KMS-11 (cell line): ENCODE measurements around the gene SCARF2.

Experiments
- H2AFZ ChIP-seq: fragments of 200-600 bp; sonication (generic); 2 replicates; pipeline ENCODE4 v1.6.1; 2016; ENCODE audit warnings: antibody characterized with exemption, mixed run types, low read depth
- H3K27ac ChIP-seq: fragments of 200-600 bp; sonication (generic); 2 replicates; pipeline ENCODE4 v1.6.1; 2016; ENCODE audit warnings: mild to moderate bottlenecking, mixed run types
- H3K27me3 ChIP-seq: fragments of 200-600 bp; sonication (generic); 2 replicates; pipeline ENCODE4 v1.6.1; 2017; ENCODE audit warnings: mild to moderate bottlenecking, low read depth, mixed run types, moderate library complexity; ENCODE audit not compliant: insufficient read depth
- H3K36me3 ChIP-seq: fragments of 200-600 bp; sonication (generic); 2 replicates; pipeline ENCODE4 v1.6.1; 2017; ENCODE audit warnings: mild to moderate bottlenecking, mixed run types; ENCODE audit not compliant: insufficient read depth
- H3K4me1 ChIP-seq: fragments of 200-600 bp; sonication (generic); 2 replicates; pipeline ENCODE4 v1.6.1; 2016; ENCODE audit warnings: mild to moderate bottlenecking, low read depth, mixed run types; ENCODE audit not compliant: poor library complexity, severe bottlenecking
- H3K4me2 ChIP-seq: fragments of 200-600 bp; sonication (generic); 2 replicates; pipeline ENCODE4 v1.7.0; 2016; ENCODE audit warnings: mild to moderate bottlenecking, mixed run types
- H3K4me3 ChIP-seq: fragments of 200-600 bp; sonication (generic); IDR thresholded peaks from 2 replicates; pipeline ENCODE4 v1.6.1; 2017; ENCODE audit warnings: low read depth, low read length, mixed read lengths; ENCODE audit not compliant: insufficient read depth
- H3K79me2 ChIP-seq: fragments of 200-600 bp; sonication (generic); 2 replicates; pipeline ENCODE4 v1.6.1; 2016; ENCODE audit warnings: low read depth, mixed run types; ENCODE audit not compliant: insufficient read depth
- H3K9ac ChIP-seq: fragments of 200-600 bp; sonication (generic); 2 replicates; pipeline ENCODE4 v1.6.1; 2016; ENCODE audit warnings: mild to moderate bottlenecking, mixed run types
- H4K20me1 ChIP-seq: fragments of 200-600 bp; sonication (generic); 2 replicates; pipeline ENCODE4 v1.6.1; 2016; ENCODE audit warnings: mild to moderate bottlenecking, mixed run types; ENCODE audit not compliant: insufficient read depth
- CTCF ChIP-seq: fragments of 200-600 bp; sonication (generic); conservative IDR thresholded peaks from 2 replicates; pipeline ENCODE4 v1.6.1; 2017; ENCODE audit warnings: low read depth, mild to moderate bottlenecking, antibody characterized with exemption, low read length, moderate library complexity, mixed read lengths

The SCARF2 gene

GRCh38 chr22:20397498-20397897 lies 40.1 kb downstream of the SCARF2 start:
- Histone ChIP-seq H3K4me2 (no peak overlapping the region), H3K9ac (no peak overlapping the region), H3K27me3 (no peaks in the 10 kb centered on the region), H3K4me1 (peaks cover 4% of the 10 kb centered on the region), H3K36me3 (no peaks in the 10 kb centered on the region), H3K27ac (no peak overlapping the region), H3K79me2 (no peaks in the 10 kb centered on the region), H2AFZ (no peak overlapping the region), H4K20me1 (no peaks in the 10 kb centered on the region), H3K4me3 (no peak overlapping the region)
- no peak for TF ChIP-seq CTCF

DNA sequence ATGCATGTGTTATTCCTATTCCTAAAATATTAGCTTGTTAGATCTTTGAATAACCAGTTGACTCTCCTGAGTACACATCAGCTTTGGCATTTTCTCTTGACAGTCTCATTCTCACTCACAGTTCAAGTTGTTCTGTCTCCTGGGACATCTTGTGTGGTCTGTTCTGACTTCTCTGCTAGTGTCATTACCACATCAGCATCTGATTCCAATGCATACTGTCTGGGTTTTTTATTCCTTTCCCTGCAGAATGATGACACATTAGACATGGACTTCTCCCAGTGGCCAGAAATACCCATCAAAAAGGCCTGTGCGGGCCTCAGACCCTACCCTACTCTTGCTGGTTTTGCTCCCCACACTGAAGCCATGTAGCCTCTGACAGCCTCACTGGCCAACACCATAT lies 41.0 kb downstream of the SCARF2 start:
- Histone ChIP-seq H3K4me3 (no peak overlapping the region), H3K4me1 (peaks cover 4% of the 10 kb centered on the region), H2AFZ (no peak overlapping the region), H3K4me2 (no peak overlapping the region), H3K9ac (no peak overlapping the region), H3K36me3 (no peaks in the 10 kb centered on the region), H3K27ac (no peak overlapping the region), H3K27me3 (no peaks in the 10 kb centered on the region), H3K79me2 (no peaks in the 10 kb centered on the region), H4K20me1 (no peaks in the 10 kb centered on the region)
- TF ChIP-seq CTCF: no peak

DNA sequence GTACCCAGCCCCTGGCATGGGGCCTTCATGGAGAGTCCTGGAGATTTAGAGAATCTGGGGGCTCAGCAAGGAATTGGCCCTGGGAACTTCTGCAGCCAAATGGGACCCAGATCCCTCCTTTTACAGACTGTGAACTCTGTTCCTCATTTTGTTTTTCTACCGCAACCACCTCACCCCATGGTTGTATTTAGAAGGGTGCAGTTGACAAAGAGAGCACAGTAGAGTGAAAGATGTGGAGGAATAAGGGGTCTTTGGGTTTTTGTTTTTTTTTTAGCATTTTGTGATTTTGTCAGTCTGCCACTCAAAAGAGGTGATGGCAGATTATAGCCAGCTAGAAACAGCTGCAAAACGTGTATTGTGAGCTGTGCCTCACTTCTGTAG lies 41.7 kb downstream of the SCARF2 start:
- no peak overlapping the region for H2AFZ ChIP-seq
- H3K4me3 ChIP-seq: no peak overlapping the region
- H3K9ac ChIP-seq: no peak overlapping the region
- H3K36me3 ChIP-seq: no peaks in the 10 kb centered on the region
- H3K27me3 ChIP-seq: no peaks in the 10 kb centered on the region
- H4K20me1 ChIP-seq: no peaks in the 10 kb centered on the region
- H3K4me1 ChIP-seq: peaks cover 4% of the 10 kb centered on the region
- no peak overlapping the region for H3K27ac ChIP-seq
- no peak for TF ChIP-seq CTCF
- no peak overlapping the region for H3K4me2 ChIP-seq
- no peaks in the 10 kb centered on the region for H3K79me2 ChIP-seq

GRCh38 chr22:20395181-20395906 lies 42.3 kb downstream of the SCARF2 start:
- Histone ChIP-seq H3K4me2 (peak overlapping the region; percentile 73; the same call in 1 of the 2 replicates), H3K36me3 (no peaks in the 10 kb centered on the region), H3K9ac (no peak overlapping the region), H3K27me3 (no peaks in the 10 kb centered on the region), H3K4me3 (no peak overlapping the region), H3K4me1 (peaks cover 4% of the 10 kb centered on the region), H4K20me1 (no peaks in the 10 kb centered on the region), H3K79me2 (no peaks in the 10 kb centered on the region), H3K27ac (no peak overlapping the region), H2AFZ (no peak overlapping the region)
- no peak for TF ChIP-seq CTCF
